NCI-H1092 treated with DMSO at 0.1 percent for 48 hours (cell line): ENCODE data around the gene CCDC187.

Source experiments
- DNase-seq: peaks from one replicate; lab custom pipeline; 2025; lab: John Stamatoyannopoulos, UW

CCDC187 gene

DNA sequence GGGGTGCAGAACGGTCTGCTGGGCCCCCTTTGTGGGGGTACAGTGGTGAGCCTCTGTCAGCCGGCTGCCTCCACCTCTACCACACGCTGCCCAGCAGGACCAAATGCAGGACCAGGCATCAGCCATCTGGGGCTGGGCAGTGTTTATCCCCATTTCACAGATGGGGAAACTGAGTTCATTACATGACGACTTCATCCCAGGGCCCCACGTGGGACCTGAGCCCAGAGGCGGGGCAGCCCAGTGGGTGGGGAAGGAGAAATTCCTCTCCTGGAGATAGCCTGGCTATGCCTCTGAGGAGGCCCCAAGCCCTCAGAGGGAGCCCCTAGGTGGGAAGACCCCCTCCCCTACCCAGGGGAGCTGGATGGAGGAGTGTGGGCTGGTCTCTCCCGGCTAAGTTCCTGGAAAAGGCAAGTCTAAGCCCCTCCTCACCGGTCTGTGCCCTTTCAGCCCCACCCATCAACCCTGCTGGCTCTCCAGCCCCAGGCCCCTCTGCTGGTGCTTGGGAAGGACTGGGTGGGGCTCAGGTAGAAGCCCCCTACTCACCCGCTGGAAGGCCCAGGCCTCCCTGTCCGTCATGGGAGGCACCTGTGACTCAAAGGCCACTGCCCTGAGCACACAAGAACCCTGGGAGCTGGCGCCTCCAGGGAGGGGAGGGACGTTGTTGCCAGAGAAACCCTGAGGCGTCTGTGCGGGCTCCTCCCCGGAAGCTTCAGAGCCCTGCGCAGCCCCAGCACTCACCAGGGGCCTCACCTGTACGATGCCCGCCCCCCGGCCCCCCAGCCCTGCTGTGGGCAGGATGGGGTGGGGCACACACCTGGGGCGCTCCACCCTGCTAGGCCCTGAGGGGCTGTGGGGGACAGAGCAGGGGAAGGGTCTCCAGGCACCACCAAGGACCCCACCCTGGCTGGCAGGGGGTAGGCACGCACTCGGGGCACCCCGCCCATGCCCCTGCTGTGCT lies 7.4 kb upstream of the CCDC187 start:
- DNase-seq, result no peak

DNA sequence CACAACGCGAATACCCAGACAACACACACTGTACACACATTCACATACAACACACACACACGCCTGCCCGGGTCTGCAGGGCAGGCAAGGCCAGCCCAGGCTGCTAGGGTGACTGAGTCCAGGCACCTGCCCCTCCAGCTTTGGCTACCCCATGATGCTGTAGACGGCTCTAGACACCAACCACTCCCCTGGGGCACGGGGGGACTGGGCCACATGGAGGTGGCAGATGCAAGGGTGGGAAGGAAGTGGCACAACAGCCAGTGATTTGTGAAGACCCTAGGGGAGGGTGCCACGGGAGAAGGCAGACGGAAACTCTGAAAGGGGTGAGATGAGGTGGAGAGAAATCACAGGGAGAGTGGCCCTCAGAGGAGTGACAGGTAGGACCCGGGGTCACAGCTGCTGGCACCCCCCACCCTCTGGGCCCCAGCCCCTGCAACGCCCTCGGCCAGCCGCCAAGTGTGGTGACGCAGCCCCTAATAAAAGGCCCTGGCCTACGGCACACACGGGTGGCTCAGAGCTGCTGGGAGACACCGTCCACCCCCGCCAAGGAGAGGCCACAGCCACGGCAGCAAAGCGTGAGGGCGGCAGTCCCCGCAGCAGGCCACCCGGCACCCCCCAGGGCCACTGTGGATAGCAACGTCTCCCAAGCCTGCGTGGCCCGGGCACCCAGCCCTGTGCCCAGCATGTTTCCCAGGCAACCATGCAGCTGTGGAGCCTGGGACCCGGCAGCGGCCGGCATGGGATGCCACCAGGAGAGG lies 6.6 kb upstream of the CCDC187 start:
- DNase-seq, result peak; percentile 55

DNA sequence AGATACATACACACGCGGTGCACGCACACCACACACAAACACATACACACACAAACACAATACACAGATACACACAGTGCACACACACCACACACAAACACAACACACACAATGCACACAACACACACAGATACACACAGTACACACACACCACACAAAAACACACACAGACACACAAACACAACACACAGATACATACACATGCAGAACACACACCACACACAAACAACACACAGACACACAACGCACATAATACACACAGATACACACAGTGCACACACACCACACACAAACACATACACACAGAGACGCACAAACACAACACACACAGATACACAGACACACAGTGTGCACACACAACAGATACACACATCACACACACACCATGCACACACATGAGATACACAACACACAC lies 5.9 kb upstream of the CCDC187 start:
- no peak for DNase-seq

DNA sequence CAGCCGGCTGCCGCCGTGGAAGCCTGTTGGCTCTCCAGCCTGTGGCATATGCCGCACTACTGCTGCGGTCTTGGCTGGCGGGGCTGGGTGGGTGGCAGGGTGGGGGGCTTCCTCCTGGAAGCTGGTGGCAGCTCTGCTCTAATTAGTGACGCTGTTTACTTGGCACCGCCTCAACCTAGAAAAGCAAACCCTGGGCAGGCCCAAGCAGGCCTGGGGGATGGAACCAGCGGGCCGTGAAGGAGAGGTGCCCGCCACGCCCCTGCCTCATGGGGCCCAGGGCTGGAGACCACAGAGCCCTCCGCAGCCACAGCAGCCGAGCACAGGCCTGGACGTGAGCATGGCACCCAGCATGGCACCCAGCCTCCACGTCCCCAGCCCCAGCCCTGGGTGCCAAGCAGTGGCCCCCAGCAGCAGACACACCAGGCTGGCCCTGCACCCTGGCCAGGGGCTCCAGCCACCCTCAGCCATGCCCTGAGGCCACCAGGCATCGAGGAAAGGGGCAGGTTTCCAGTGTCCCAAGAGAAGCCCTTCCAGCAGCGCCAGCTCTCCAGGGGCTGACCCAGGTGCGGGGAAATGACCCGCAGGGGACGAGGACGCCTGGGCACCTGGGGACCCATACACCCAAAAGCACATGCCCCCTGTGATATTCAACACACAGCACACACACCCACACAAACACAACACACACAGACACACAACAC lies 5.4 kb upstream of the CCDC187 start:
- DNase-seq, result peak; percentile 71

DNA sequence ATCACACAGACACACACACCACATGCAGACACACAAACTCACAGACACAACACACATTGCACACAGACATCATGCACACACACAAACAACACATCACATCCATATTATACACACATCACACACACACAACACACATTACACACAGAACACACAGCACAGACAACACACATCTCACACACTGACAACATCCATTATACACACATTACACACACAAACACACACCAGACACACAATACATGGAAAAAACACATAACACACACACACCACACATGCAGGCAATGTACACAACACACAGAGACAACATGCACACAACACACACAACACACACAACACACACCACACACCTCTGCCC lies 4.8 kb upstream of the CCDC187 start:
- no peak for DNase-seq

DNA sequence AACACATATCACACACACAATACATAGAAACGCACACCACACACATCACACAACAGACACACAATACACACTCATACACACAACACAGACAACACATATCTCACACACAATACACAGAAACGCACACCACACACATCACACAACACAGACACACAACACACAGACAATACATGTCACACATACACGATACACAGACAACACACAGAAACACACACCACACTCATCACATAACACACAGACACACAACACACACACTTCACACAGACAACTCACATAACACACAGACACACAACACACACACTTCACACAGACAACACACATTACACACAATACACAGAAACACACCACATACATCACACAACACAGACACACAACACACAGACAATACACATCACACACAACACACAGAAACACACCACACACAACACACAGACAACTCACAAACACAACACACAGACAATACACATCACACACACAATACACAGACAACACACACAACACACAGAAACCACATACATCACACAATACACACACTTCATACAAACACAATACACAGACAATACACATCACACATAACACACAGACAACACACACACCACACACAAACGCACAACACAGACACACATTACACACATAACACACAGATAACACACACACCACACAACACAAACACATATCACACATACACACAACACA lies 4.3 kb upstream of the CCDC187 start:
- DNase-seq, result no peak

DNA sequence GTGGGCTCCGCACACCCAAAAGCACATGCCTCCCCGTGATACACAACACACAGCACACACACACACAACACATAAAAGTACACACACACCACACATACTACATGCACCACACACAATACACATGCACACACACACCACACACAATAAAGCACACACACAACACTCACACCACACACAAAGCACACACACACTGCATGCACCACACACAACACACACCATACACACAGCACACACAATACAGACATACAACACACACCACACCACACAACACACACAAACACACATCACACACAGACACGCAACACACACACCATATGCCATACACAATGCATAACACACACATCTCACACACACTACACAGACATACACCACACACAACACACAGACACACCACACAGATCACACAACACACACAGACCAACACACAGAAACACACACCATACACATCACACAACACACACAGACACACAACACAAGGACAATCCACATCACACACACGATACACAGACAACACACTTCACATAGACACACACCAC lies 3.4 kb upstream of the CCDC187 start:
- DNase-seq, result no peak

DNA sequence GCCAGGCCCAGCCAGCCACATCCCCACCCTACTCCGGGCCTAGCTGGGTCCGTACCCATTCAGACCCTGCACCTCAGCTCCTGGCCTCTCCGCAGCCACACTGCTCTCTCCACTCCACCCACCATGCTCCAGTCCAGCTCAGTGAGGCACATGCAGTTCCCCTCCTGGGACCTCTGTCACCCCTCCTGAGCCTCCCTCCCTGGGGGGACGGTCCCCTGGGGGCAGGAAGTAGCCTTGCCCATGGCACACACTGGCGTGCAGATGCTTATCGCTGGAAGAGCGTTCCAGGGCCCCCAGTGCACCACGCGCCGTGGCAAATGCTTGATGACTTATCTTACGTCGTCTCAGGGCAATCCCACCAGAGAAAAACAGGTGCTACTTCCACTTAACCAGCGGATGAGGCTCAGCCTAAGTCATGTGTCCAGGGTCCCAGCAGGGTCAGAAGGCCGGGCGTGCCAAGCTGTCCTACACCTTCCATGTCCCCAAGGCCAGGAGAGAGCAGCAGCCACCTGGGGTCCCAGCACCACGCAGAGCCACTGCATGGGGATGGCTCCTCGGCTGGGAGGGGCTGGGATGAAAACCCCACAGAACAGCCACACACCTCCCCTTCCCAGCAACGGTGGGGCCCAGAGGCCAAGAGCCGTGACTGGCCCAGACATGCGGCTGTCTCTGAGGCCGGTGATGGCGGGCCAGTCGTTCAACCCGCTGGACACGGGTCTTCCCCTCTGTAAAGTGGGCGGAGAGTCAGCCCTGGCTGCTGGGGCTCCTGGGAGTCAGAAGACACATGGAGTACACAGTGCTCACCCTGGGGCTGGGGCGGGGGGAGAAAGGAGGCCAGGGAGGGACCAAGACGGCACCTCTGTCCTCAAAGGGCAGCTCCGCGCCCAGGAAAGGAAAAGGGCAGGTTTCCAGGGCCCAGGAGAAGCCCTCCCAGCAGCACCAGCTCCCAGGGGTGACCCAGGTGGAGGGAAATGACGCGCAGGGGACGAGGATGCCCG lies 2.6 kb upstream of the CCDC187 start:
- DNase-seq, result no peak

DNA sequence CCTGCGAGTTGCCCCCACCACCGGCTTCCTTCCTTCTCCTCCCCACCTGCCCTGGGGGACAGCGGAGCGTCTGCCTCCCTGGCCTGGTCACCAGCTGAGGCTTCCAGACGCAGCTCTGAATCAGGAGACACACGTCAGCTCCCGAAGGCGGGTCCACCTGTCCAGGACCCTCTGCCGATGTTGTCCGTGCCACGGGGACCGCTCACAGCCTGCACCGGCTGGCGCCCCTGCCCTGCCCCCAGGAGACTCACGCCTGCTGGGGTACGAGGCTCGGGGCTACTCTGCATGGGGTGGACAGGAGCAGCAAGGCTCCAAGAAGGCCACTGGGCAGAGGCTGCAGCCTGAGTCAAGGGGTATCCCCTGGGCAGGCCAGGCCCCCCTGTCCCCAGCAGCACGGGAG lies 1.9 kb upstream of the CCDC187 start:
- DNase-seq, result no peak

DNA sequence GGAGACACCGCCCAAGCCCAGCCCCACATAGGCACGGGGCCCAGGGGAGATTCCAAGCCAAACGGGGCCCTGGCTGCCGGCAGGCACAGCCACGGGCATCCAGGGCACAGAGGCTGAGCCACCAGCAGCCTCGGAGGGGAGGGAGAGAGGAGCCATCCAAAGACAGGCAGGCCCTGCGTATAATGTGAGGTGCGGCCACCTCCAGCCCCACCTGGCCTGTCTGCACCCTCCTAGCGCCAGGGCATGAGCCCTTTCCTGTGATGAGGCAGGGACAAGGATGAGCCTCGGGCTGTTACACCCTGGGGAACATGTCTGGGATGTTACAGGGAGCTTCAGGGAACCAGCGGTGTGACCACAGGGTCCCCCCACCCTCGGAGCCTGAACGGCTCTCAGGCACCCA lies 1.1 kb upstream of the CCDC187 start:
- no peak for DNase-seq

DNA sequence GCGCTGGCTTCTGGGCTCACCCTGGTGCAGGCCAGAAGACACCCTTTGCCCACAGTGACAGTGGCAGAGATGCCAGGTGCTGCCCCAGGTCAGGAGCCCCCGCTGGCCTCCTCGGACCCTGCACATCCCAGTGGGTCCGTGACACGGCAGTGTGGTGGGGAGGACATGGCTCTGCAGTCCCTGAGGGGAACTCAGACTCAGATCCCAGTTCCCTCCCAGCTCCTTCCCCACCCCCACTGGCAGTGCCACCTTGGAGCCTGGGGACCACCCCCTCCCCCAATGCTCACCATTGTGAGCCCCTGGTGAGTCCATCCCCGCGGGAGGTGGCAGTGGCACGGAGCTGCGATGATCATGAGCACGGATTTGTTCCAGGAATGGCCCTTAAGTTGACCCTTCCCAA lies 562 bp upstream of the CCDC187 start:
- no peak for DNase-seq

DNA sequence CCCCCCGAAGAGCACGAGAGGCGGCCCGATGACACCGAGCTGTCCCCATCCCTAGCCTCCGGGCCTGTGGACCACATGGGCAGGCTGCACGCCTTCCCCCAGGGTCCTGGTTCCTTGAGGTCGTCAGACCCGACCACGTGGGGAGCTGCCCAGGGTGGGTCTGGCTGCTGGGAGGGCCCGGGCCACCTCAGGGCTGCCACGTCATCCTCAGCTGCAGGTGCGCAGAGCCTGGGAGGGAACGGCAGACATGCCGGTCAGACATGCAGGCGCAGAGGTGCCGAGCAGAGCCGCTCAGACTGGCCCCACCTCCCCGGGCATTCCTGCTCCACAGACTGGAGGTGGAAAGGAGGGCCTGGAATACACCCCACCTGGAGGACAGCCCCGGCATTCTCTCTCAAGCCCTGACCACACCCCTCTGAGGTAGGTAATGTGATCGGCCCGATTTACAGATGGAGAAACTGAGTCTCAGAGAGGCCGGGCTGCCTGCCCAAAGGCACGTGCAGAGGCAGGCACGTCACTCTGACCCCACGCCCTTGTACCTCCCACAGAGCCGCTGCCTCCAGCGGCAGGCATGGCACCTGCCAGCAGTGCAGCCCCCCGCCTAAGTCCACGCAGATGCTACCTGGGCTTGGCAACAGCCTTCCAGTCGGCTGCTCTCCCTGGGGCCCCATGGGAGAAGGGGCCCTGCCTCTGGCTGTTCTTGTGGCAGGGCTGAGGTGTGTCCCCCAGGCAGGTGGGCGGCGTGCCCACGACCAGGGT lies 649 bp downstream of the CCDC187 start:
- no peak for DNase-seq

DNA sequence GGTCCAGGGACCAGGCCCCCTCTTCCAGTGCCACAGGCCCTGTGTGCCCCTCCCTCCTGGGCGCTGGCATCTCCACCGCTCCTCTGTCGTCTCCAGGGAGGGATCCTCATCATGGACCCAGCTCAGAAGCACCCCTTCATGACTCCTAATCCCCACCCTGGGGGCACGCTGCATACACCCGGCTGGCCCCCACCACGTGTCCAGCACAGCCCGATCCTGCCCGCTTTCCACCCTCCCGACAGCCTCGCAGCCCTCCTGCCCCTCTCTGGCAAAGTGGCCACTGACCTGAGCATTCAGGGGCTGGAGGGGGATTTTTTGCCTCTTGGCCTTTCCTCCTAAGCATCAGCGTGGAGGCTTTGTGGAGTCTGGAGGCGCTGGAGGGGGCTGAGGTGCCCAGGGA lies 1.4 kb downstream of the CCDC187 start:
- no peak for DNase-seq

DNA sequence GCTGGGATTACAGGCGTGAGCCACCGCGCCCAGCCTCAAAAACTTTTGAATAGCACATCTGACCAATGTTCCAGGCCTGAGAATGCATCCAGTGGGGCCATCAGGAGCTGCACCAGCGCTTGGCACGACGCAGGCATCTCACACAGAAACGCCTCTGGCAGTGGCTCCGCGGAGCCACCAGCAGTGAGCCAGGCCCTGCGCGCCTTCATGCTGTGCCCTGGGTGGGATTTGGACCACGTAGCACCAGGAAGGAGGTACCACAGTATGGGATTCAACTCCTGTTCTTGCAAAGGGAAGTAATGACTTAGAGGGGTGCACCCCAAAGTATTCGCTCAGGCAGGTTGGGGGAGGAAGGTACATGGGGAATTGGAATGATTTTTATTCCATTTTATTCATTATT lies 3.0 kb downstream of the CCDC187 start:
- DNase-seq, result no peak

DNA sequence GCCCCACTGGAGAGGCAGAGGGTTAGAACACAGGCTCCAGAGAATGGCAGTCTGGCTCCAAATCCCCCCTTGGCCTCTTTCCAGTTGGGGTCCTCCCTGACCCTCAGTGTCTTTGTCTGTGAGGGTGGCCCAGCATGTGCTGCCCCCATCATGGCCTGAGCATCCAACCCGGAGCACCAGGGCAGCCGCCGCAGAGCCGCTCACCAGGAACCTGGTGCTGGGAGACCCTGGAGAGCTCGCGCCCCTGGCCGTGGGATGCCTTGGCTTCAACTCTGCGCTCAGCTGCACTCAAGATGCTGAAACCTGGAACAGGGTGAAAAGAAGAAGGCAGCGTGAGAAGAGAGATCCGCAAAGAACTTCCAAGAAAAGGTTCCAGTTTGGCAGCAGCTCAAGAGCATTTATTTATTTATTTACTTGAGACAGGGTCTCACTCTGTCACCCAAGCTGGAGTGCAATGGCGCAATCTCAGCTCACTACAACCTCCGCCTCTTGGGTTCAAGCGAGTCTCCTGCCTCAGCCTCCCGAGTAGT lies 3.8 kb downstream of the CCDC187 start:
- DNase-seq, result no peak

DNA sequence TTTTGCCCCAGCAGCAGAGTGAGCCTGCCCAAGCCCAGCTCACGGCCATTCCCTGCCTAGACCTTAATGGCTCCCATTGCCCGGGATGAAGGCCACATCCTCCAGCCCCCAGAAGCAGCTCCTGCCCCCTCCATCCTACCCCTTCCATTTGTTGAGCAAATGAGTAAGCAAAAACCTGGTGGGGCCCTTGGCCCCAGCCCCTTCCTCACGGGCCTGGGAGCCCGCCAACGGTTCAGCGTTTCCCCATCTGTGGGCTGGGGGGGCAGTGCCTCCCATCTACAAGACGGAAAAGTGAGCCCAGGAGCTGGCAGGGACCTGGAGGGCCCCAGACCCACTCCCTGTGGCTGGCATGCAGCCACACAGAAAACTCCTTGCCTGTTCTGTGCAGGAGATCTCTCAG lies 4.4 kb downstream of the CCDC187 start:
- DNase-seq, result no peak

DNA sequence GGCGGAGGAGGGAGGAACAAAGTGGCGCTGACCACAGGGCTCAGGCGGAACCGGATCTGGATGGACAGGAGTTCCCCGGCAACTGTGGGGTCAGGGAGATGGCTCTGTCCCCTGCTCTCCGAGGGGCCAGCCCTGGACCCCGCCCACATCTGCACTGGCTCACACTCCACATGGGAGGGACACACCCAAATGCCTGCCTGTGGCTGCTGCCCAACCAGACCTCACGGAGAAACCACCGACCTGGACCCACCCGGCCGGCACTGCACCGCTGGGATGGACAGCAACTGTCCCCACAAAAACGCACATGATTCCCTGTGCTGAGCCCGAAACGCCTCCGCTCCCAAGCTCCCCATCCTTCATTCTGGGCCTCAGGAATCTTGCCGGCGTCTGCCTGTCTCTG lies 4.8 kb downstream of the CCDC187 start:
- no peak for DNase-seq

DNA sequence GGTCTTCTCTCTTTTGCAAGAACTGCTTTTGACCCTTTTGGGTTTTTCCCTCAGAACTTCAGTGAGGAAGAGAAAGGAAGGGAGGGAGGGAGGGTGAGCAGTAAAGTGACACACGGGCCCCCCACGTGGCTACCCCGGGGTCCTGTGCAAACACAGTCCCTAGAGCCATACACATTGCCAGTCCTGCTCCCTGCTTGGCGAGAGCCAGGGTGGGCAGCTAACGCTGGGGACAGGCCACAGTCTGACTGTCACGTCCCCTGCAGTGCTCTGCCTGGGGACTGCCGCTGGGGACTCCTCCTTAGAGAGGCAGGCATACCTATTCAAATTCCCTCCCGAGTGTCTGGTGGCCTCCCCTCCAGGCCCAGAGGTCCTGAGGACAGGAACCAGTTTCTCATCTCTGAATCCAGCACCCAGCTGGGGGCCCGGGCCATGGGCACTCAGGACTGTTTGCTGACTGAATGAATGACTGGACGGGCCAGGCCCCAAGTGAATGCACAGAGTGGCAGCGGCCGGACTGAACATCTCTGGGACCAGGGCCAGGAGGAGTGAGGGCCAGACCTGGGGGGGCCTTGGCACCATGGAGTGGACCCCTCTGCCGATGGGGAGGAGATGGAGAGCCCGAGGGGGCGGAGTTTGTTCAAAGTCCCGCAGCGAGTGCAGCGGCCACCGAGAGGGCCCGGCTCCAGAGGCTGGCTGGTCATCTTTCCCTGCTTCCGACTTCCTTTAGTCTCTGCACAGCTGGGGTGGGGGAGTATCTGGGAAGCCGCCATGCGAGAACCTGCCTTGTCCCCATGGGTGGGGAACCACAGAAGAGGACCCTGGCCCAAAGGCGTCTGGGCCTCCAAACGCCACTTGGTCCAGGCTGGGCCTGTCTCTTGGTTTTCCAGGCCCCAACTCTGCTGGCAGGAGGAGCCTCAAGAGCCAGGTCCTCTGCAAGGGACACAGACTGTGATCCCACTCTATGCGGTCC lies 5.8 kb downstream of the CCDC187 start:
- no peak for DNase-seq
